DND-41 (cell line): ENCODE measurements around the gene MIPOL1.

ENCODE experiments used
- CTCF ChIP-seq: IDR thresholded peaks from 2 replicates; pipeline ENCODE4 v1.5.1; 2012; ENCODE audit warnings: borderline replicate concordance, low read length, moderate library complexity, mild to moderate bottlenecking; ENCODE audit not compliant: poor library complexity, severe bottlenecking; ENCODE audit errors: extremely low read depth
- EZH2 ChIP-seq: IDR thresholded peaks from 3 replicates; pipeline ENCODE4 v1.6.1; 2012; ENCODE audit warnings: borderline replicate concordance, low read depth, mild to moderate bottlenecking, moderate library complexity, low read length, inconsistent platforms; ENCODE audit not compliant: severe bottlenecking

GRCh38 chr14:37585101-37585511 is 387.4 kb downstream of the MIPOL1 start:
- TF ChIP-seq CTCF: no peak
- TF ChIP-seq EZH2: no peak
